Uterus (tissue), 2 donors: ENCODE results near the gene NAT9.

Experiments used
- CTCF ChIP-seq, 4 experiments: fragments of 200-600 bp in 2 of 4; fragments of 450-650 bp in 2 of 4; sonication (generic) in 2 of 4; IDR thresholded peaks; one replicate each; pipeline ENCODE4 v1.5.1; 2016 to 2019; ENCODE audit warnings: antibody characterized with exemption in 4 of 4, mild to moderate bottlenecking in 2 of 4, moderate library complexity in 1 of 4
- POLR2A ChIP-seq, 2 donors: fragments of 450-650 bp; IDR thresholded peaks; one replicate each; pipeline ENCODE4 v1.6.1; 2016; ENCODE audit warnings: antibody characterized with exemption in 2 of 2, mild to moderate bottlenecking in 1 of 2, moderate library complexity in 1 of 2

GRCh38 chr17:74746922-74747321, 29.2 kb downstream of the NAT9 start:
- TF ChIP-seq POLR2A (IDR thresholded peaks at IDR 0.05) (no peak), CTCF (IDR thresholded peaks at IDR 0.05) (no peak)
